K562 (cell line): ENCODE results near the gene TMEM273. TPM values are rescaled to one million over a fixed set of nuclear protein-coding genes. Genes with fewer than 3 reads are reported as not detected.
A peak's percentile ranks its signal among the peaks of the same experiment; 100 is the strongest.

Source experiments
- ARID3B ChIP-seq: fragments of 250-450 bp; sonication (Bioruptor Pico); IDR thresholded peaks from 2 replicates; pipeline ENCODE4 v1.4.0; 2020; ENCODE audit warnings: borderline replicate concordance
- CAMTA2 ChIP-seq: fragments of 250-450 bp; sonication (Bioruptor Pico); conservative IDR thresholded peaks from 2 replicates; pipeline ENCODE4 v1.5.1; 2022
- E2F4 ChIP-seq: sonication (generic); formaldehyde crosslinking; IDR thresholded peaks from 2 replicates; pipeline ENCODE4 v1.8.0; 2022; ENCODE audit warnings: mild to moderate bottlenecking, low read depth, missing genetic modification reagents
- FOXK2 ChIP-seq, 2 experiments: fragments of 450-650 bp; IDR thresholded peaks in 1 of 2; conservative IDR thresholded peaks in 1 of 2; 2 replicates each; pipeline ENCODE4 v1.6.1; 2016; ENCODE audit warnings: low read depth in 2 of 2, mild to moderate bottlenecking in 1 of 2
- HNRNPK ChIP-seq: fragments of 200-400 bp; formaldehyde crosslinking; IDR thresholded peaks from one replicate; pipeline ENCODE4 v1.6.1; 2018; ENCODE audit warnings: mild to moderate bottlenecking, low read depth, low read length; ENCODE audit not compliant: poor library complexity, severe bottlenecking
- JUNB ChIP-seq: fragments of 450-650 bp; formaldehyde crosslinking; conservative IDR thresholded peaks from 2 replicates; pipeline ENCODE4 v1.4.0; 2020; ENCODE audit warnings: mild to moderate bottlenecking
- L3MBTL2 ChIP-seq: fragments of 450-650 bp; IDR thresholded peaks from 2 replicates; pipeline ENCODE4 v1.6.1; 2016; ENCODE audit warnings: mild to moderate bottlenecking, moderate library complexity
- MAX ChIP-seq: sonication (generic); formaldehyde crosslinking; IDR thresholded peaks from 2 replicates; pipeline ENCODE4 v1.9.0; 2022; ENCODE audit warnings: mild to moderate bottlenecking, missing genetic modification reagents
- MTA3 ChIP-seq: fragments of 450-650 bp; formaldehyde crosslinking; IDR thresholded peaks from 2 replicates; pipeline ENCODE4 v1.6.1; 2017; ENCODE audit warnings: mild to moderate bottlenecking, borderline replicate concordance
- MYNN ChIP-seq, 2 experiments: sonication (generic); formaldehyde crosslinking in 1 of 2; IDR thresholded peaks; 2 replicates each; pipeline versions ENCODE4 v1.5.0 to v1.6.1; 2016 to 2020; ENCODE audit warnings: antibody characterized with exemption in 1 of 2, missing genetic modification reagents in 1 of 2
- SFPQ ChIP-seq: fragments of 200-400 bp; formaldehyde crosslinking; IDR thresholded peaks from 2 replicates; pipeline ENCODE4 v1.6.1; 2017; ENCODE audit warnings: mild to moderate bottlenecking, low read depth, low read length, moderate library complexity
- ZNF354B ChIP-seq: fragments of 250-450 bp; sonication (Bioruptor Pico); IDR thresholded peaks from 2 replicates; pipeline ENCODE4 v1.4.0; 2020
- ZNF407 ChIP-seq: fragments of 450-650 bp; IDR thresholded peaks from 2 replicates; pipeline ENCODE4 v1.6.1; 2016; ENCODE audit warnings: low read depth
- ZNF699 ChIP-seq: fragments of 250-450 bp; sonication (Bioruptor Pico); IDR thresholded peaks from 2 replicates; pipeline ENCODE4 v1.8.0; 2021; ENCODE audit warnings: mild to moderate bottlenecking, moderate library complexity; ENCODE audit not compliant: insufficient replicate concordance
- ZNF785 ChIP-seq: fragments of 250-450 bp; sonication (Bioruptor Pico); IDR thresholded peaks from 2 replicates; pipeline ENCODE4 v1.4.0; 2020; ENCODE audit warnings: mild to moderate bottlenecking
- polyA plus RNA-seq, 8 experiments: library from polyadenylated mRNA; depleted of rRNA in 4 of 8; stranded (reverse) in 5 of 8; unstranded in 3 of 8; fragments of >200 nt; fragmentation: Nextera tagmentation in 2 of 8; fragmentation: Illumina TruSeq in 1 of 8; extraction: Ambion mirVana in 2 of 8; extraction: Trizol in 1 of 8; gene quantifications; 2 replicates each; pipeline versions ENCODE4 v1.2.1 to v1.2.3, GENCODE V29; 2011 to 2014; ENCODE audit warnings: inconsistent platforms in 1 of 8, missing spikeins in 1 of 8
- total RNA-seq, 7 experiments: library from RNA; depleted of rRNA in 6 of 7; stranded (reverse); fragments of >200 nt in 6 of 7; fragmentation: Illumina TruSeq in 2 of 7; extraction: Trizol in 2 of 7; gene quantifications; 2 replicates each; pipeline versions ENCODE4 v1.2.1 to v1.2.3, GENCODE V29; 2011 to 2021; ENCODE audit warnings: low replicate concordance in 1 of 7

TMEM273 gene
- total and polyA plus RNA-seq, 9 of the 15 experiments (the other 6 are each of a cell fraction or from before 2014, with no cell fraction given), result 39.2 to 131 (median 95.6) TPM

GRCh38 chr10:49184642-49185111 is 3.5 kb downstream of the TMEM273 start (continued):
- no peak for TF ChIP-seq ARID3B (CRISPR knock-in tag)
- peak in 1 of 2 experiments; percentile 50; a peak in 3 of 4 replicates for TF ChIP-seq FOXK2 (conservative IDR thresholded peaks at IDR 0.05 in 1 of 2, IDR thresholded peaks at IDR 0.05 in 1 of 2; ENCODE audit: low read depth in 2 of 2)
- TF ChIP-seq MYNN (IDR thresholded peaks at IDR 0.05), result no peak
- no peak for TF ChIP-seq MYNN (CRISPR knock-in tag; IDR thresholded peaks at IDR 0.05)
- TF ChIP-seq HNRNPK, result no peak
- TF ChIP-seq MTA3, result peak; percentile 39; the same call in 1 of the 2 replicates
- TF ChIP-seq ZNF699, result no peak
- no peak for TF ChIP-seq JUNB (CRISPR knock-in tag)
- no peak for TF ChIP-seq ZNF354B (CRISPR knock-in tag)
- TF ChIP-seq ZNF785 (CRISPR knock-in tag), result no peak
- TF ChIP-seq E2F4 (CRISPR knock-in tag), result no peak
- TF ChIP-seq L3MBTL2, result peak; percentile 59; the same call in 1 of the 2 replicates
- no peak for TF ChIP-seq SFPQ
- TF ChIP-seq MAX (CRISPR knock-in tag), result no peak
- no peak for TF ChIP-seq CAMTA2 (CRISPR knock-in tag)
- TF ChIP-seq ZNF407, result no peak
